ENCODE data around the gene PLEKHA6. TPM values are rescaled to one million over a fixed set of nuclear protein-coding genes. Genes with fewer than 3 reads are reported as not detected.

Gene PLEKHA6
- total RNA-seq, 1 experiment from 2014 or later = 2.1 TPM

- Histone ChIP-seq H3K9ac (ENCODE audit: extremely low read depth, insufficient read length, low read length) (no peak overlapping the region), H3K56ac (ENCODE audit: insufficient read length, low read depth, low read length) (no peak overlapping the region), H3T11ph (ENCODE audit: low read length) (no peak overlapping the region), H2AFZ (ENCODE audit: low read length) (no peak overlapping the region), H4K5ac (ENCODE audit: insufficient read length, low read depth, low read length) (no peak overlapping the region), H2BK120ac (ENCODE audit: low read depth, low read length, poor library complexity, severe bottlenecking) (no peak overlapping the region), H3K23ac (ENCODE audit: insufficient read length, low read depth, low read length) (no peak overlapping the region), H3K23me2 (ENCODE audit: insufficient read length, low read depth, low read length, poor library complexity, severe bottlenecking) (no peaks in the 10 kb centered on the region), H3K79me2 (ENCODE audit: insufficient read depth, low read length) (no peaks in the 10 kb centered on the region), H4K91ac (ENCODE audit: insufficient read length, low read depth, low read length) (no peak overlapping the region), H3K18ac (ENCODE audit: insufficient read length, low read depth, low read length) (no peak overlapping the region), H2BK5ac (ENCODE audit: insufficient read length, low read length) (no peak overlapping the region), H2AK5ac (ENCODE audit: insufficient read length, low read length) (no peak overlapping the region), H2BK15ac (ENCODE audit: low read depth, low read length) (no peak overlapping the region), H3K4me1 (ENCODE audit: insufficient read depth, low read length) (no peaks in the 10 kb centered on the region), H3K14ac (ENCODE audit: insufficient read depth, low read length) (no peak overlapping the region), H4K20me1 (ENCODE audit: control insufficient read depth, insufficient read depth, insufficient read length) (no peaks in the 10 kb centered on the region), H3K79me1 (ENCODE audit: insufficient read depth, low read depth, low read length, poor library complexity, severe bottlenecking) (no peaks in the 10 kb centered on the region), H4K8ac (replicated peaks; ENCODE audit: insufficient read length, low read depth, low read length) (no peak overlapping the region), H3K4me2 (ENCODE audit: insufficient read depth, insufficient read length, low read length) (no peak overlapping the region), H2BK12ac (ENCODE audit: insufficient read length, low read depth, low read length) (no peak overlapping the region), H3K27ac (ENCODE audit: insufficient read length, low read depth, low read length) (no peak overlapping the region), H3K9me3 (ENCODE audit: control insufficient read depth, low read depth, low read length) (no peaks in the 10 kb centered on the region), H2BK20ac (ENCODE audit: low read depth, low read length, poor library complexity, severe bottlenecking) (no peak overlapping the region), H3K4ac (ENCODE audit: low read depth, low read length) (no peak overlapping the region), H3K27me3 (ENCODE audit: insufficient read depth, low read length) (no peaks in the 10 kb centered on the region)
- no CpG with 5 or more reads among the region's 11 CpGs for WGBS (ENCODE audit: extremely low coverage, insufficient read length, low lambda C conversion rate)
- peaks cover 3 to 11% of the 10 kb centered on the region in 2 experiments; a peak in 1 of 4 replicates for H3K4me1 Mint-ChIP-seq
- DNase-seq = no peak
- H3K36me3 Mint-ChIP-seq (ENCODE audit: insufficient read depth in 1 of 3, low read depth in 3 of 3) = no peaks in the 10 kb centered on the region; a peak in 1 of 7 replicates
- H3K27ac Mint-ChIP-seq = no peak overlapping the region; a peak in 1 of 7 replicates
- peaks cover 6% of the 10 kb centered on the region for H3K27me3 Mint-ChIP-seq (ENCODE audit: low read depth)
- TF ChIP-seq, protein P1, sequence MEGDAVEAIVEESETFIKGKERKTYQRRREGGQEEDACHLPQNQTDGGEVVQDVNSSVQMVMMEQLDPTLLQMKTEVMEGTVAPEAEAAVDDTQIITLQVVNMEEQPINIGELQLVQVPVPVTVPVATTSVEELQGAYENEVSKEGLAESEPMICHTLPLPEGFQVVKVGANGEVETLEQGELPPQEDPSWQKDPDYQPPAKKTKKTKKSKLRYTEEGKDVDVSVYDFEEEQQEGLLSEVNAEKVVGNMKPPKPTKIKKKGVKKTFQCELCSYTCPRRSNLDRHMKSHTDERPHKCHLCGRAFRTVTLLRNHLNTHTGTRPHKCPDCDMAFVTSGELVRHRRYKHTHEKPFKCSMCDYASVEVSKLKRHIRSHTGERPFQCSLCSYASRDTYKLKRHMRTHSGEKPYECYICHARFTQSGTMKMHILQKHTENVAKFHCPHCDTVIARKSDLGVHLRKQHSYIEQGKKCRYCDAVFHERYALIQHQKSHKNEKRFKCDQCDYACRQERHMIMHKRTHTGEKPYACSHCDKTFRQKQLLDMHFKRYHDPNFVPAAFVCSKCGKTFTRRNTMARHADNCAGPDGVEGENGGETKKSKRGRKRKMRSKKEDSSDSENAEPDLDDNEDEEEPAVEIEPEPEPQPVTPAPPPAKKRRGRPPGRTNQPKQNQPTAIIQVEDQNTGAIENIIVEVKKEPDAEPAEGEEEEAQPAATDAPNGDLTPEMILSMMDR (conservative IDR thresholded peaks at IDR 0.05) = no peak
- H3K4me3 Mint-ChIP-seq = no peak overlapping the region
- no peaks in the 10 kb centered on the region for H3K9me3 Mint-ChIP-seq
Observed at GRCh38 chr1:204221271-204221670, 138.5 kb downstream of the PLEKHA6 start.
